Glutamatergic neuron (in vitro differentiated cells): ENCODE results near the gene SSR3. TPM values are rescaled to one million over a fixed set of nuclear protein-coding genes. Genes with fewer than 3 reads are reported as not detected.

Experiments used
- DNase-seq: peaks from one replicate; pipeline ENCODE4 v3.0.0; 2022
- H3K27ac Mint-ChIP-seq: one replicate; pipeline ENCODE4 v1.8.0; 2020; ENCODE audit warnings: mild to moderate bottlenecking, mixed read lengths, inconsistent platforms; ENCODE audit not compliant: unreplicated experiment
- H3K27me3 Mint-ChIP-seq: one replicate; pipeline ENCODE4 v1.8.0; 2020; ENCODE audit warnings: mild to moderate bottlenecking, moderate library complexity, mixed read lengths, inconsistent platforms; ENCODE audit not compliant: unreplicated experiment
- H3K36me3 Mint-ChIP-seq: one replicate; pipeline ENCODE4 v1.8.0; 2020; ENCODE audit warnings: mild to moderate bottlenecking, mixed read lengths, inconsistent platforms; ENCODE audit not compliant: unreplicated experiment
- H3K4me1 Mint-ChIP-seq: one replicate; pipeline ENCODE4 v1.8.0; 2020; ENCODE audit warnings: mild to moderate bottlenecking, low read depth, mixed read lengths, inconsistent platforms; ENCODE audit not compliant: unreplicated experiment
- H3K4me3 Mint-ChIP-seq: one replicate; pipeline ENCODE4 v1.8.0; 2020; ENCODE audit warnings: mild to moderate bottlenecking, mixed read lengths, inconsistent platforms; ENCODE audit not compliant: unreplicated experiment
- H3K9me3 Mint-ChIP-seq: one replicate; pipeline ENCODE4 v1.8.0; 2020; ENCODE audit warnings: mild to moderate bottlenecking, moderate library complexity, mixed read lengths, inconsistent platforms; ENCODE audit not compliant: unreplicated experiment
- total RNA-seq: library from RNA; stranded (reverse); fragmentation: NEBNext Ultra II Directional; extraction: Animal tissue kit (Norgen Biotek cat#: 25700); gene quantifications from one replicate; pipeline ENCODE4 v1.2.1, GENCODE V29; 2021; ENCODE audit not compliant: unreplicated experiment
- TF ChIP-seq, protein P1 (sequence below): fragments of 200-600 bp; sonication (generic); IDR thresholded peaks from one replicate; pipeline ENCODE4 v1.5.0; 2021; ENCODE audit not compliant: partially characterized antibody, unreplicated experiment

The SSR3 gene
- total RNA-seq, 1 donor from 2014 or later = 94.5 TPM

DNA sequence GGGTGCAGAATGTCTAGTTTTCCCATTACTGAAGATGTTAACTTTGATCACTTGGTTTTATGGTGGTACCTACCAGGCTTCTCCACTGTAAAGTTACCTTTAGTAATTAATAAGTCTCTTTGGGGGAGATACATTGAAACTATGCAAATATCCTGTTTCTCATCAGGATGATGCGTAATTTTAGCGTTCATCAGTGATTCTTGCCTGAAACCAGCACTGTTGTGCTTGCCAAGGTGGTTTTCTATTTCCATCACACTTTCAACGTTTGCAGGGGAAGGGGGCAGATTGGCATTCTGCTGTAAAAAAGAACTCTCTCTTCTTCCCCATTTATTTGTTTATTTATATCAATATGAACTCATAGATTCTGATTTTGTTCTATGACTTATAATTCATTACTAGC, 61.0 kb downstream of the SSR3 start:
- Mint-ChIP-seq H3K36me3 (peaks cover 10% of the 10 kb centered on the region), H3K4me1 (no peaks in the 10 kb centered on the region), H3K27me3 (no peaks in the 10 kb centered on the region), H3K9me3 (peaks cover 3% of the 10 kb centered on the region), H3K4me3 (no peak overlapping the region), H3K27ac (no peak overlapping the region)
- no peak for DNase-seq
- TF ChIP-seq, protein P1, sequence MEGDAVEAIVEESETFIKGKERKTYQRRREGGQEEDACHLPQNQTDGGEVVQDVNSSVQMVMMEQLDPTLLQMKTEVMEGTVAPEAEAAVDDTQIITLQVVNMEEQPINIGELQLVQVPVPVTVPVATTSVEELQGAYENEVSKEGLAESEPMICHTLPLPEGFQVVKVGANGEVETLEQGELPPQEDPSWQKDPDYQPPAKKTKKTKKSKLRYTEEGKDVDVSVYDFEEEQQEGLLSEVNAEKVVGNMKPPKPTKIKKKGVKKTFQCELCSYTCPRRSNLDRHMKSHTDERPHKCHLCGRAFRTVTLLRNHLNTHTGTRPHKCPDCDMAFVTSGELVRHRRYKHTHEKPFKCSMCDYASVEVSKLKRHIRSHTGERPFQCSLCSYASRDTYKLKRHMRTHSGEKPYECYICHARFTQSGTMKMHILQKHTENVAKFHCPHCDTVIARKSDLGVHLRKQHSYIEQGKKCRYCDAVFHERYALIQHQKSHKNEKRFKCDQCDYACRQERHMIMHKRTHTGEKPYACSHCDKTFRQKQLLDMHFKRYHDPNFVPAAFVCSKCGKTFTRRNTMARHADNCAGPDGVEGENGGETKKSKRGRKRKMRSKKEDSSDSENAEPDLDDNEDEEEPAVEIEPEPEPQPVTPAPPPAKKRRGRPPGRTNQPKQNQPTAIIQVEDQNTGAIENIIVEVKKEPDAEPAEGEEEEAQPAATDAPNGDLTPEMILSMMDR = no peak

DNA sequence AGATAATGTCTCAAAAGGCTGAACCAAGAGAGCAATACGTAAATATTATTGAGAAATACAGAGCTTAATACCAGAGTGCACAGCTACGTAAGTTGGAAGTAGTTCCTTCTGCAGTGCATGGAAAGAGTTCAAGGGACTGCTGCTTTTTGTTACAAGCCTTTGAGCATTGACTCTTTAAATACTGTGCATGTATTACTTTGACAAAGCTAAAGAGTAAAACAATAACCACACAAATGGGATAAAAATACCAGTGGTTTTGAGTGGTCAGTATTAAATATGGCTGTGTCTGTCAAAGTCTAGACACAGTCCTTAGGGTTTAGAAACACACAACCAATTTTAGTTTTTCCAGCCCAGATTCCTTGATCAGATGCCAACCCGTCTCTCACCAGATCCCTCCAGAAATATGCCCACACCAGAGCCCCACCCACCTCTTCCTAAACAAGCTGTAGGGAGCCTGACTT, 62.1 kb downstream of the SSR3 start:
- DNase-seq = no peak
- Mint-ChIP-seq H3K4me3 (no peak overlapping the region), H3K27ac (no peak overlapping the region), H3K9me3 (no peaks in the 10 kb centered on the region), H3K4me1 (no peaks in the 10 kb centered on the region), H3K27me3 (no peaks in the 10 kb centered on the region), H3K36me3 (peaks cover 1% of the 10 kb centered on the region)
- TF ChIP-seq, protein P1 = no peak

DNA sequence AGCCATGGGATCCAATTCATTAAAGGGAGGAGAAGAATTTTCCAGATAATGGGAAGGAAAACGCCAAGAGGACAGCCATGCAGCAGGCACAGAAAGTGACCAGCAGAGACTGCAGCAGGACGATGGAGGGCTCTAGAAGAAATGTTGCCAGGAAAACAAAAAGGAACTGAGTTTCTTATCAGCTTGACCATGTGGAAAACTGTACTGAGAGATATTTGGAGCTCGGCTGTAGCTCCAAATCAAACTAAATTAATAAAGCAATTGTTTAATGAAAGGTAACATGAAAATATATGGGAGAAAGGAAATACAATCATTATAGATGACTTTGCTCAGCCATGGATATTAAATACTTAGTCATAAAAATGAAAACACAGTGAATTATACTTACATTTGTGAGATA, 63.7 kb downstream of the SSR3 start:
- no peak for DNase-seq
- Mint-ChIP-seq H3K27me3 (peaks cover 2% of the 10 kb centered on the region), H3K27ac (no peak overlapping the region), H3K36me3 (no peaks in the 10 kb centered on the region), H3K9me3 (no peaks in the 10 kb centered on the region), H3K4me3 (no peak overlapping the region), H3K4me1 (no peaks in the 10 kb centered on the region)
- TF ChIP-seq, protein P1 = no peak

Other genes with a start within 250 kb of the SSR3 start
- gene TIPARP, start 119.5 kb upstream of the SSR3 start, total RNA-seq = 9.5 TPM